Peyer's patch (tissue), 4 donors: Measurements from ENCODE around the gene AP1B1. TPM values are rescaled to one million over a fixed set of nuclear protein-coding genes. Genes with fewer than 3 reads are reported as not detected.

ENCODE experiments used
- DNase-seq, 3 donors: peaks; one replicate each; pipeline ENCODE4 v3.0.0-alpha.2; 2017 to 2019
- H3K27ac ChIP-seq, 4 donors: fragments of 200-600 bp; sonication (generic); one replicate each; pipeline ENCODE4 v1.5.1; 2016 to 2019
- H3K27me3 ChIP-seq, 2 donors: fragments of 200-600 bp; sonication (generic); one replicate each; pipeline ENCODE4 v1.5.1; 2019
- H3K36me3 ChIP-seq, 3 donors: fragments of 200-600 bp; sonication (generic); one replicate each; pipeline ENCODE4 v1.5.1; 2016 to 2019
- H3K4me1 ChIP-seq, 4 donors: fragments of 200-600 bp; sonication (generic); one replicate each; pipeline ENCODE4 v1.5.1; 2016 to 2019
- H3K4me3 ChIP-seq, 4 donors: fragments of 200-600 bp; sonication (generic); 1 replicate in 3 of 4; 2 replicates in 1 of 4; pipeline ENCODE4 v1.5.1; 2016 to 2019; ENCODE audit warnings: mild to moderate bottlenecking in 1 of 4
- H3K9me3 ChIP-seq, 4 donors: fragments of 200-600 bp; sonication (generic); one replicate each; pipeline ENCODE4 v1.5.1; 2016 to 2019; ENCODE audit warnings: mild to moderate bottlenecking in 1 of 4
- CTCF ChIP-seq, 6 experiments: fragments of 450-650 bp in 4 of 6; fragments of 200-600 bp in 2 of 6; sonication (generic) in 1 of 6; IDR thresholded peaks; one replicate each; pipeline ENCODE4 v1.5.1; 2017 to 2019; ENCODE audit warnings: antibody characterized with exemption in 6 of 6, mild to moderate bottlenecking in 3 of 6, moderate library complexity in 1 of 6
- POLR2A ChIP-seq, 2 donors: fragments of 450-650 bp; IDR thresholded peaks; one replicate each; pipeline ENCODE4 v1.5.1; 2017; ENCODE audit warnings: antibody characterized with exemption in 2 of 2, mild to moderate bottlenecking in 2 of 2, moderate library complexity in 2 of 2
- total RNA-seq, 4 donors: library from RNA; depleted of rRNA; stranded (reverse); fragments of >200 nt; gene quantifications; one replicate each; pipeline ENCODE4 v1.1.0, GENCODE V29; 2016

Gene AP1B1
- total RNA-seq, 4 donors from 2014 or later: 109 to 135 (median 124) TPM

- TF ChIP-seq CTCF (IDR thresholded peaks at IDR 0.05) (no peak), POLR2A (IDR thresholded peaks at IDR 0.05) (no peak)
- DNase-seq: no peak
- Histone ChIP-seq H3K4me1 (peaks cover 0 to 36% (median 4%) of the 10 kb centered on the region in 4 donors), H3K36me3 (no peaks in the 10 kb centered on the region), H3K9me3 (no peaks in the 10 kb centered on the region), H3K27ac (no peak overlapping the region), H3K27me3 (no peaks in the 10 kb centered on the region), H3K4me3 (no peak overlapping the region)
These were observed 3.2 kb upstream of the AP1B1 start for GRCh38 chr22:29391546-29391945.

- H3K4me3 ChIP-seq: no peak overlapping the region
- peaks cover 0 to 45% (median 11%) of the 10 kb centered on the region in 4 donors for H3K4me1 ChIP-seq
- DNase-seq: no peak
- no peak overlapping the region for H3K27ac ChIP-seq
- TF ChIP-seq POLR2A (IDR thresholded peaks at IDR 0.05) (no peak), CTCF (IDR thresholded peaks at IDR 0.05) (no peak)
- H3K9me3 ChIP-seq: no peaks in the 10 kb centered on the region
- H3K27me3 ChIP-seq: no peaks in the 10 kb centered on the region
- H3K36me3 ChIP-seq: no peaks in the 10 kb centered on the region
These were observed 1.9 kb upstream of the AP1B1 start for GRCh38 chr22:29390270-29390669.

- H3K36me3 ChIP-seq: no peaks in the 10 kb centered on the region
- H3K4me3 ChIP-seq: peak overlapping the region; percentile 67 to 92 (median 80)
- no peaks in the 10 kb centered on the region for H3K9me3 ChIP-seq
- H3K27me3 ChIP-seq: no peaks in the 10 kb centered on the region
- peak overlapping the region; percentile 76 to 95 (median 88) for H3K27ac ChIP-seq
- H3K4me1 ChIP-seq: peaks cover 0 to 52% (median 23%) of the 10 kb centered on the region in 4 donors
- TF ChIP-seq POLR2A (IDR thresholded peaks at IDR 0.05): no peak
- peak in 1 of 6 experiments; percentile 2 for TF ChIP-seq CTCF (IDR thresholded peaks at IDR 0.05)
- no peak for DNase-seq
These were observed 355 bp upstream of the AP1B1 start for GRCh38 chr22:29388759-29389090.

GRCh38 chr22:29386708-29387107 lies 1.7 kb downstream of the AP1B1 start:
- Histone ChIP-seq H3K27me3 (no peaks in the 10 kb centered on the region), H3K27ac (peak overlapping the region; percentile 40 to 95 (median 64)), H3K36me3 (no peaks in the 10 kb centered on the region), H3K9me3 (no peaks in the 10 kb centered on the region), H3K4me3 (peak overlapping the region in 1 of 4 donors; percentile 67), H3K4me1 (peaks cover 0 to 62% (median 29%) of the 10 kb centered on the region in 4 donors)
- DNase-seq: no peak
- TF ChIP-seq POLR2A (IDR thresholded peaks at IDR 0.05) (no peak), CTCF (IDR thresholded peaks at IDR 0.05) (no peak)

GRCh38 chr22:29385748-29386147 lies 2.6 kb downstream of the AP1B1 start:
- peaks cover 0 to 72% (median 29%) of the 10 kb centered on the region in 4 donors for H3K4me1 ChIP-seq
- H3K36me3 ChIP-seq: no peaks in the 10 kb centered on the region
- peak overlapping the region; percentile 40 to 95 (median 64) for H3K27ac ChIP-seq
- no peaks in the 10 kb centered on the region for H3K27me3 ChIP-seq
- TF ChIP-seq CTCF (IDR thresholded peaks at IDR 0.05) (no peak), POLR2A (IDR thresholded peaks at IDR 0.05) (peak in 1 of 2 donors; percentile 11)
- peak in 2 of 3 donors; percentile 83 to 87 for DNase-seq
- no peaks in the 10 kb centered on the region for H3K9me3 ChIP-seq
- peak overlapping the region in 1 of 4 donors; percentile 0 for H3K4me3 ChIP-seq
